HG03521 (cell line): ENCODE measurements around the gene CREBL2.
"Not testable (repeated sequence)": the region's sequence is repeated elsewhere in the genome, so short reads cannot be mapped to it uniquely, and the experiment has no call there.

ENCODE experiments used
- ATAC-seq: cut with Tn5 transposase; IDR thresholded peaks from one replicate; pipeline ENCODE4 v1.9.1; 2021; ENCODE audit warnings: mild to moderate bottlenecking, moderate library complexity; ENCODE audit not compliant: unreplicated experiment

Gene CREBL2

GRCh38 chr12:12611512-12612306, at the start of gene CREBL2:
TSS of gene CREBL2 (plus strand) at chr12:12611876. CDS start at chr12:12612173, 297 bp downstream.
- peak; percentile 68 for ATAC-seq

- no peak for ATAC-seq
Measured at GRCh38 chr12:12562016-12562483, 49.6 kb upstream of the CREBL2 start.

GRCh38 chr12:12562585-12563261, 49.0 kb upstream of the CREBL2 start, which contains the start of gene DUSP16:
TSS of gene DUSP16 (minus strand) at chr12:12562863. CDS start at chr12:12521098, 41,765 bp downstream.
- ATAC-seq: peak; percentile 75

- ATAC-seq: no peak
Measured at GRCh38 chr12:12563290-12563928, 48.3 kb upstream of the CREBL2 start.

GRCh38 chr12:12564911-12565310, 46.8 kb upstream of the CREBL2 start:
- ATAC-seq: no peak

GRCh38 chr12:12565971-12566370, 45.7 kb upstream of the CREBL2 start:
- not testable (repeated sequence) for ATAC-seq

GRCh38 chr12:12572659-12573058, 39.0 kb upstream of the CREBL2 start:
- no peak for ATAC-seq

GRCh38 chr12:12577786-12578185, 33.9 kb upstream of the CREBL2 start:
- ATAC-seq: no peak

GRCh38 chr12:12580716-12581115, 31.0 kb upstream of the CREBL2 start:
- not testable (repeated sequence) for ATAC-seq

GRCh38 chr12:12582193-12582881, 29.3 kb upstream of the CREBL2 start:
- no peak for ATAC-seq

- ATAC-seq: peak; percentile 88
Measured at GRCh38 chr12:12582895-12583303, 28.8 kb upstream of the CREBL2 start.

GRCh38 chr12:12583510-12584178, 28.0 kb upstream of the CREBL2 start:
- no peak for ATAC-seq

GRCh38 chr12:12585115-12585863, 26.4 kb upstream of the CREBL2 start:
- no peak for ATAC-seq

GRCh38 chr12:12586879-12587675, 24.6 kb upstream of the CREBL2 start:
- ATAC-seq: no peak

- ATAC-seq: no peak
Measured at GRCh38 chr12:12587878-12588277, 23.8 kb upstream of the CREBL2 start.

GRCh38 chr12:12588436-12588835, 23.2 kb upstream of the CREBL2 start:
- ATAC-seq: not testable (repeated sequence)

- no peak for ATAC-seq
Measured at GRCh38 chr12:12590961-12591360, 20.7 kb upstream of the CREBL2 start.

GRCh38 chr12:12592930-12593329, 18.7 kb upstream of the CREBL2 start:
- ATAC-seq: no peak

- ATAC-seq: not testable (repeated sequence)
Measured at GRCh38 chr12:12595929-12596328, 15.7 kb upstream of the CREBL2 start.
